Epithelial cell of prostate (primary cell): ENCODE results near the gene ISY1.
"Not testable (repeated sequence)": the region's sequence is repeated elsewhere in the genome, so short reads cannot be mapped to it uniquely, and the experiment has no call there.

ENCODE experiments used
- DNase-seq: peaks from one replicate; pipeline ENCODE4 v3.0.0-alpha.2; 2011; ENCODE audit warnings: low read depth, low spot score
- H3K27ac ChIP-seq: fragments of 450-650 bp; 2 replicates; pipeline ENCODE4 v1.5.1; 2017; ENCODE audit warnings: mild to moderate bottlenecking

ISY1 gene

GRCh38 chr3:129160891-129161859, at the start of gene ISY1:
Gene ISY1 (minus strand): TSS chr3:129161063. CDS start chr3:129160975, 88 bp downstream.
- DNase-seq, result peak; percentile 88
- H3K27ac ChIP-seq, result peak within 1 kb of the TSS; percentile 97

DNA sequence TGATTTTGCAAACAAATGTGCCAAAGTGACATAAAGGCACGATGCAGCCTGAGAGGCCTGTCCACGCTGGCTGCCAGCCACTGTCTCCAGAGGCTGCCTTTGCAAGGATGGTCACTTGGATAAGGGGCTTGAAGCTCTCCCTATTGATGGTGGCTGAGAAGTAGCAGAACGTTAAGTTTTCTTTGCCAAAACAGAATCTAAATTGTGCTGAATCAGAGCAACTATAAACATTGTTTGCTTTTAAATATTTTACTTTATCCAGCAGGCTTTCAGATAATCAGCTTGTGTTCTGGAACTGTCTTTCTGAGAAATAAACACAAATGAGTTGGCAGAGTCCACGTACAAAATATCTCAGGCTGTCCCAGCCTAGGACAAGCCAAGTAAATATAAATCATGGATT, 46.6 kb upstream of the ISY1 start:
- no peak for DNase-seq
- H3K27ac ChIP-seq, result no peak overlapping the region

DNA sequence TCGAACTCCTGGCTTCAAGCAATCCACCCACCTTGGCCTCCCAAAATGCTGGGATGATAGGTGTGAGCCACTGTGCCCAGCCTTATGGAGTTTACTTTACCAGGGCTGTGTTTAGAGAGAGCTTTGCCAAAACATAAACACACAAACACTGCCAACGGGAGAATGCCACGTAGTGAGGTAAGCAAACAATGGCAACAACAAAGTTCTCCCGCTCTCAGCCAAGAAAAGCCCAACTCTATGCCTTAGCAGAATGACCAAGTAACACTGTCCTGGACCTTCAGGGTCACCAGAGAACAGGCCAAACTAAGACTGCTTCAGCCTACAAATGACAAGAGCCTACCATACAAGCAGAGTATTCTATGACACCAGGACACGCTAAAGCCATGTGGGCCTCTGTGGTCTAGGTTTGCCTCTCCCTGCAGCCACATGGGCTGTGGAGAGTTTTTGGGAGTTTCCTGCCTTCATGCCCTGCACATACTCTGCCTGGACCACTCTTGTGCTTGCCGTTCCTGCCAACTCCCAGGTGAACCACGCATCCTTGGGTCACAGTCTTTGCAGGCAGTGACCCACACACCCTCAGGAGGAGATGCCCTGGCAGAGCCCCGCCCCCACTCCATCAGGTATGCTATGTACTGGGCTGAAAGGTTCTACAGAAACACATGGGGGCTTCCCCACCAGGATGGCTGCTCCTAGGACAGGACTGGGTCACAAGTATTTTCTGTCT, 44.4 kb upstream of the ISY1 start:
- no peak overlapping the region for H3K27ac ChIP-seq
- no peak for DNase-seq

GRCh38 chr3:129204473-129204872, 43.6 kb upstream of the ISY1 start:
- no peak for DNase-seq
- H3K27ac ChIP-seq, result no peak overlapping the region

- no peak for DNase-seq
Measured at GRCh38 chr3:129199366-129199765, 38.5 kb upstream of the ISY1 start.

DNA sequence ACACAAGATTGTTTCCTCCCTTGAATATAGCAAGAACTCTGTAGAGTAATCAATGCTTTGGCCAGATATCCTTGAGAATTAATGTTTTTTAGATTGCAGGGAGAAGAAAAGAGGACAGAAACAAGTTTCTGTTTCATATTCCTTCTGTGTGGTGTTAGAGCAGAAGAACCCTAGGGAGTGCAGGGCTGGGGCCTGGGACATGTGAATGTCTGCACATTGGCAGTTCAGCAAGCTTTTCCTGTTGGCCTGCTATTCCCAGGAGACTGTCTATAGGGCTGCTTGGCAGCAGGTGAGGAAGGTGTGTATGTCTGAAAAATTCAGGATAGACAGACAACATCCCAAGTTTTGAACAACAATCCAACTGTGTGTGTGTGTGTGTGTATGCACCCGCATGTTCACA, 36.5 kb upstream of the ISY1 start:
- peak overlapping the region; percentile 73 for H3K27ac ChIP-seq
- no peak for DNase-seq

More at GRCh38 chr3:129199366-129199765, 38.5 kb upstream of the ISY1 start:
- H3K27ac ChIP-seq, result no peak overlapping the region

- H3K27ac ChIP-seq, result peak overlapping the region; percentile 73
- no peak for DNase-seq
Measured at GRCh38 chr3:129196601-129197000, 35.7 kb upstream of the ISY1 start.

DNA sequence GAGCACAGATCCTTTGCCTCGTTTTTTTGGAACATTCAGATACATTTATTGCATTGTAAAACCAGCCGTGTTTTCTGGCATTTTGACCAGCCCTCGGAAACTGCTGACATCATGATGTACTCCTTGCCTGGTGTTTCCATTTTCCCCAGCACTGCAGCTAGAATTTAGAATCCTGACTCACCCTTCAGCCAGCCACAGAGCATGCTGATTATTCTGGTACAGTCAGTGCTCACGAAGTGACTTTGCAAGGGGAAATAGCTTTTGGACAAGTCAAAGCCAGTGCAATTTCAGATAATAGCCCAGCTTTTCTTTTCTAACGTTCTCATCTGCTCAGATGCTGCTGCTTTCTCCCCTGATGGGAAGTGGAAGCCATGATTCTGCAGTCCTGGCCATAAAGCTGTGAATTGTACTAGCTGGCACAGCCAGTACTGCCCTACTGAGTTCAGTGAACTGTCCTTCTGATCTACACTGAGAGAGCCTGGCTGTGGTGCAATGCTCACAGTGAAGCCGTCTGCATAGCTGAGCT, 34.9 kb upstream of the ISY1 start:
- H3K27ac ChIP-seq, result peak overlapping the region; percentile 73

GRCh38 chr3:129189793-129190192, 28.9 kb upstream of the ISY1 start:
- H3K27ac ChIP-seq, DNase-seq: not testable (repeated sequence)

More for the DNA sequence above, 34.9 kb upstream of the ISY1 start:
- DNase-seq, result no peak

- DNase-seq, result no peak
- no peak overlapping the region for H3K27ac ChIP-seq
Measured at GRCh38 chr3:129187857-129188256, 27.0 kb upstream of the ISY1 start.

DNA sequence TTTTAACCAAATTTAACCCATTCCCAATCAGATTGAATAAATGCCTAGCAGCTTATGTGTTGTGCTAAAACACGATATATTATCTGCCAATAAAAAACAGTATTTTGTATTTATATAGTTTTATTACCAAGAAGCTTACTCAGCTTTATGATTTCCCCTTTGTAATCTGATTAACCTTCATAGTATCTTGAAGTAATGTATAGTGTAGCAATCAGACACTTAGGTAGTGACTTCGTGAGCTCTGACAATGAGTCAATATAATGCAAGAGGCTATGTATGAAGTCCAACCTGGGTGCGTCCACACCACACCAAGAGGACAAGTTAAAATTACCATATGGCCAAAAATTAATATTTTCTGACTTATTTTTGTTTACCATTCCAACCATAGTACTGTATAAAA, 24.9 kb upstream of the ISY1 start:
- peak overlapping the region; percentile 85 for H3K27ac ChIP-seq
- no peak for DNase-seq

GRCh38 chr3:129184784-129185542, 24.1 kb upstream of the ISY1 start:
- peak overlapping the region; percentile 85 for H3K27ac ChIP-seq
- not testable (repeated sequence) for DNase-seq

DNA sequence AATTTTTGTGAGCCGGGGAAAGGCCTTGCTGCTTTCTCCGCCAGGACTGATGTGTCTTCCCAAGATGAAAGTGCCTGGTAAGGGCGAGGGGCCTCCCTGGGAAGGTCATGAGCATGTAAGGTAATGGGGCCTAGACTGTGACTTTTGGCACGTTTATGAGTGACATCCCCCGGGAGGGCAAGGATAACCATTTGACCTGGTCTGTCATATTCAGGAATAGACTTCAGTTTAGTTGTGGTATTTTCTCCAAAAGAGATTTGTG, 23.5 kb upstream of the ISY1 start:
- H3K27ac ChIP-seq, result peak overlapping the region; percentile 85
- DNase-seq, result no peak

DNA sequence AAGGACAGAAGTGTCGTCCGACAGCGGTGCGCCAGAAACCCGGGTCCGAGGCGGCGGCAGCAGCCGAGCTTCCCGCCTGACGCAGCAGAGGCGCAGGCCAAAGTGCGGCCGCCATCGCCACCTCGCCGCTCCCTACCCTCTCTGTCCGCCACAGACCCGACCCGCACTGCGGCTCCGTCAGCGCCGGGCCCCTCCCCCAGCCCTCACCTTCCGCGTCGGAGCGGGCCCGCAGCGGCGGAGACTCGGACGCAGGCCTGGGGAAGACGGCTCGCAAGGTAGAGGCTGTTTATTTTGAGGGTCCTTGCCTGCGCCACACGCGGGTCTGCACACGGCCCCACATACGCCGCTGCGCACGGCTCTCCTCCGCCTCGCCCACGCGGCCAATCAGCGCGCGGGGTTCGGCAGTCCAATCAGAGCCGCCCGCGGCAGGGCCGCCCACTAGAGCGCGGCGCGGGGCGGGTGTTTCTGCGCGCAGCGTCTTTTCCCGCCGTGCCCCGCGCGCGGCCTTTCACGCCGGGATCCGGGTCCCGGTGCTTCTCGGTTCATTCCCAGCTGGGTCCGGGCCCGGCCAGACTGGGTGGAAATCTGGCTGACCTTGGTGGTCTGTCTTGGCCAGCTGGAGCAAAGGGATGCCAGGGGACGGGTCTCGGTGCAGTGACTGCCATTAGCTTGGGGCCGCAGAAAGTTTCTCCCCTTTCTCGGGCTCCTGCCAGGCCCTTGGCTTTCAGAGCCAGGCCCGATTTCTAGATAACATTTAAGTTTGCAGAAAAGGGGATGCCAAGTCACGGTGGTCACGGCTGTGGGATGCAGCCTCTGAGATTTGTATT, 22.9 kb upstream of the ISY1 start, which contains the start of gene CNBP:
Gene CNBP, minus strand, starts transcription at position 328 of the 827 bp plus-strand sequence. CDS start 12,139 bp downstream, outside the sequence.
- DNase-seq, result peak; percentile 75
- peak within 1 kb of the TSS; percentile 85 for H3K27ac ChIP-seq

GRCh38 chr3:129182390-129183185, 21.7 kb upstream of the ISY1 start:
- peak overlapping the region; percentile 85 for H3K27ac ChIP-seq
- DNase-seq, result no peak

DNA sequence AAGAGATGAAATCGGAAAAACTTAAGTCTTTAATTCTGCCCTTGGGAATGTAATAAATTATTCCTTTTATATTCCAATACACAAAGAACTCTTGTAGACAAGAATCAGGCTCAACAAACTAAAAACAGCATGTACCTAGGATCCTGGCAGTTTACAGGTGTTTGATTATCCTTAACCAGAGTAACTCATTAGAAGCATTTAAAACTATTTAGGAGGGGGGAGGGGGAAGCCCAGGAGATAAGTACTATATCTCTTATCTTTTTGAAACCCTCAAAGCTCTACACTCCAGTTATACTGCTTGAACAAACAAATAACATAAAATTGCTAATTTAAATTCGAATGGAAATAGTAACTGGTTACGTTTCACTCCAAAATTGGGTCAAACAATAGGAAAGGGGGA, 21.0 kb upstream of the ISY1 start:
- DNase-seq, result no peak
- H3K27ac ChIP-seq, result peak overlapping the region; percentile 85

DNA sequence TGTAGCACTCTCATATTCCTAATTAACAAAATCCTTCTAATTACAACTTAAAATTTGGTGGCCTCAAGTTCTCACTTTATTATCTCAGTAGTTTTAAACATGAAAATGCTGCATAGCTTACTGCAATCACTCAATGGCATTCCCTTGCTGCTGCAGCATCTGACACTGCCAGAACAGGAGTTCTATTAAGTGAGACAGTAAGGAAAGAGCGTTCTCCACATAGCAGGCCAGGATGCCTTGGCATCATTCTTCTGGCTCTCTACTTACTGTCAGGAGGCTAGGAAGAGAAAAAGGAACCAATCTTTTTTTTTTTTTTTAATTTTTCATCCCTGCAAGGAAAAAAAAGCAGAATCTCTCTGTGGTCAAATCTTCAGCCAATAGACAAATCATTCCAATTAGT, 19.6 kb upstream of the ISY1 start:
- H3K27ac ChIP-seq, result peak overlapping the region; percentile 85
- no peak for DNase-seq

GRCh38 chr3:129176051-129176450, 15.2 kb upstream of the ISY1 start:
- DNase-seq, result no peak
- H3K27ac ChIP-seq, result peak overlapping the region; percentile 85

- no peak for DNase-seq
- no peak overlapping the region for H3K27ac ChIP-seq
Measured at GRCh38 chr3:129173725-129174124, 12.9 kb upstream of the ISY1 start.
